HepG2 (cell line): Measurements from ENCODE around the gene NEDD4L. TPM values are rescaled to one million over a fixed set of nuclear protein-coding genes. Genes with fewer than 3 reads are reported as not detected.
A peak's percentile ranks its signal among the peaks of the same experiment; 100 is the strongest.

ENCODE experiments used
- ELF1 ChIP-seq: sonication (generic); formaldehyde crosslinking; IDR thresholded peaks from 2 replicates; pipeline ENCODE4 v1.4.0; 2020; ENCODE audit warnings: missing genetic modification reagents
- HMGXB4 ChIP-seq, 2 experiments: sonication (generic) in 1 of 2; formaldehyde crosslinking in 1 of 2; IDR thresholded peaks; 2 replicates each; pipeline versions ENCODE4 v1.4.0 to v1.6.1; 2018 to 2020; ENCODE audit warnings: missing genetic modification reagents in 2 of 2, borderline replicate concordance in 1 of 2, low read depth in 1 of 2, mild to moderate bottlenecking in 1 of 2, missing biosample characterization in 1 of 2
- NFKB2 ChIP-seq: sonication (generic); formaldehyde crosslinking; IDR thresholded peaks from 2 replicates; pipeline ENCODE4 v1.4.0; 2020; ENCODE audit warnings: missing genetic modification reagents, borderline replicate concordance
- PATZ1 ChIP-seq: sonication (generic); formaldehyde crosslinking; IDR thresholded peaks from 2 replicates; pipeline ENCODE4 v1.4.0; 2020; ENCODE audit warnings: missing genetic modification reagents
- RAD51 ChIP-seq: fragments of 450-650 bp; IDR thresholded peaks from 2 replicates; pipeline ENCODE4 v1.6.1; 2016; ENCODE audit warnings: borderline replicate concordance
- RBM39 ChIP-seq: fragments of 200-400 bp; formaldehyde crosslinking; IDR thresholded peaks from one replicate; pipeline ENCODE4 v1.6.1; 2018; ENCODE audit warnings: antibody characterized with exemption, mild to moderate bottlenecking, low read depth, low read length; ENCODE audit not compliant: poor library complexity, severe bottlenecking
- SMARCC2 ChIP-seq: fragments of 450-650 bp; IDR thresholded peaks from 2 replicates; pipeline ENCODE4 v1.6.1; 2017; ENCODE audit warnings: antibody characterized with exemption, mild to moderate bottlenecking
- SOX5 ChIP-seq: IDR thresholded peaks from 2 replicates; pipeline ENCODE4 v1.6.1; 2016; ENCODE audit warnings: borderline replicate concordance
- THAP11 ChIP-seq: IDR thresholded peaks from 2 replicates; pipeline ENCODE4 v1.6.1; 2016; ENCODE audit warnings: missing biosample characterization, missing genetic modification reagents
- ZNF230 ChIP-seq: sonication (generic); formaldehyde crosslinking; IDR thresholded peaks from 2 replicates; pipeline ENCODE4 v1.4.0; 2020; ENCODE audit warnings: mild to moderate bottlenecking, missing genetic modification reagents
- ZNF451 ChIP-seq: sonication (generic); formaldehyde crosslinking; IDR thresholded peaks from 2 replicates; pipeline ENCODE4 v1.5.0; 2020; ENCODE audit warnings: mild to moderate bottlenecking, missing genetic modification reagents
- ZNF574 ChIP-seq: sonication (generic); formaldehyde crosslinking; IDR thresholded peaks from 2 replicates; pipeline ENCODE4 v1.4.0; 2020; ENCODE audit warnings: missing genetic modification reagents
- polyA plus RNA-seq, 8 experiments: library from polyadenylated mRNA; depleted of rRNA in 3 of 8; stranded (reverse) in 7 of 8; unstranded in 1 of 8; fragments of >200 nt; fragmentation: Illumina TruSeq in 4 of 8; extraction: Trizol in 4 of 8; gene quantifications; 2 replicates each; pipeline versions ENCODE4 v1.2.1 to v1.2.3, GENCODE V29; 2011 to 2016; ENCODE audit warnings: low read depth in 4 of 8, missing spikeins in 1 of 8, mixed read lengths in 1 of 8; ENCODE audit not compliant: insufficient read depth in 1 of 8
- total RNA-seq, 5 experiments: library from RNA; depleted of rRNA; stranded (reverse); fragments of >200 nt; fragmentation: Illumina TruSeq; extraction: Trizol; gene quantifications; 2 replicates each; pipeline ENCODE4 v1.2.3, GENCODE V29; 2016; ENCODE audit warnings: low read depth in 1 of 5
- TF ChIP-seq, protein P1 (sequence below): IDR thresholded peaks from 2 replicates; pipeline ENCODE4 v1.6.1; 2012; ENCODE audit warnings: inconsistent platforms
- TF ChIP-seq, protein P2 (sequence below): sonication (generic); formaldehyde crosslinking; IDR thresholded peaks from 2 replicates; pipeline ENCODE4 v1.9.0; 2022; ENCODE audit warnings: missing genetic modification reagents, mild to moderate bottlenecking, borderline replicate concordance
- TF ChIP-seq, protein P3 (sequence below): sonication (generic); formaldehyde crosslinking; IDR thresholded peaks from 2 replicates; pipeline ENCODE4 v1.5.0; 2020; ENCODE audit warnings: mild to moderate bottlenecking, missing genetic modification reagents

NEDD4L gene
- total and polyA plus RNA-seq, 2 of the 13 experiments (the other 11 are each of a cell fraction or from before 2014, with no cell fraction given): 168 to 390 TPM

DNA sequence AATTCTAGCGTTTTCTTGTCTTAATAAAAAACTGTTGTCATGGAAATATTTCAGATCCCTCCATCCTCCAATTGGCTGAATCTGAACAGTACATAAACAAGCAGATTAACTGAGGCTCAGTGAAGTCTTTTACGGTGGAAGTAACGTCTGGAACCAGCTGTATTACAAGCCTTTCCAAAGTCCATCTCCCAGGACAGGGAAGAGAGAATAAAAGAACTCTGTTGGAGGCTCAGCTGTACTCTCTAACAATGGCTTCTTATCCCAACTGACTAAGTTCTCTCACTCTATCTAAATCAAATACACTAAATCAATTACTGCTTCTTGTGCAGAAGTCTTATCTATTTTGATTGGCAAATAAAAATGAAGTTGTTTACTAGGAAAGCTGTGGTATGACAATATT lies 19.9 kb upstream of the NEDD4L start (continued):
- no peak for TF ChIP-seq HMGXB4 (CRISPR knock-in tag; IDR thresholded peaks at IDR 0.05; ENCODE audit: borderline replicate concordance in 1 of 2, low read depth in 1 of 2)
- TF ChIP-seq, protein P1, sequence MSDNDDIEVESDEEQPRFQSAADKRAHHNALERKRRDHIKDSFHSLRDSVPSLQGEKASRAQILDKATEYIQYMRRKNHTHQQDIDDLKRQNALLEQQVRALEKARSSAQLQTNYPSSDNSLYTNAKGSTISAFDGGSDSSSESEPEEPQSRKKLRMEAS: no peak
- TF ChIP-seq SOX5 (CRISPR knock-in tag): peak; percentile 89
- no peak for TF ChIP-seq NFKB2 (CRISPR knock-in tag)
- TF ChIP-seq RBM39: no peak
- TF ChIP-seq PATZ1: no peak
- no peak for TF ChIP-seq ZNF451 (CRISPR knock-in tag)
- TF ChIP-seq, protein P2, sequence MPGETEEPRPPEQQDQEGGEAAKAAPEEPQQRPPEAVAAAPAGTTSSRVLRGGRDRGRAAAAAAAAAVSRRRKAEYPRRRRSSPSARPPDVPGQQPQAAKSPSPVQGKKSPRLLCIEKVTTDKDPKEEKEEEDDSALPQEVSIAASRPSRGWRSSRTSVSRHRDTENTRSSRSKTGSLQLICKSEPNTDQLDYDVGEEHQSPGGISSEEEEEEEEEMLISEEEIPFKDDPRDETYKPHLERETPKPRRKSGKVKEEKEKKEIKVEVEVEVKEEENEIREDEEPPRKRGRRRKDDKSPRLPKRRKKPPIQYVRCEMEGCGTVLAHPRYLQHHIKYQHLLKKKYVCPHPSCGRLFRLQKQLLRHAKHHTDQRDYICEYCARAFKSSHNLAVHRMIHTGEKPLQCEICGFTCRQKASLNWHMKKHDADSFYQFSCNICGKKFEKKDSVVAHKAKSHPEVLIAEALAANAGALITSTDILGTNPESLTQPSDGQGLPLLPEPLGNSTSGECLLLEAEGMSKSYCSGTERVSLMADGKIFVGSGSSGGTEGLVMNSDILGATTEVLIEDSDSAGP (CRISPR knock-in tag): no peak
- TF ChIP-seq ZNF230 (CRISPR knock-in tag): no peak
- TF ChIP-seq THAP11: no peak
- TF ChIP-seq, protein P3, sequence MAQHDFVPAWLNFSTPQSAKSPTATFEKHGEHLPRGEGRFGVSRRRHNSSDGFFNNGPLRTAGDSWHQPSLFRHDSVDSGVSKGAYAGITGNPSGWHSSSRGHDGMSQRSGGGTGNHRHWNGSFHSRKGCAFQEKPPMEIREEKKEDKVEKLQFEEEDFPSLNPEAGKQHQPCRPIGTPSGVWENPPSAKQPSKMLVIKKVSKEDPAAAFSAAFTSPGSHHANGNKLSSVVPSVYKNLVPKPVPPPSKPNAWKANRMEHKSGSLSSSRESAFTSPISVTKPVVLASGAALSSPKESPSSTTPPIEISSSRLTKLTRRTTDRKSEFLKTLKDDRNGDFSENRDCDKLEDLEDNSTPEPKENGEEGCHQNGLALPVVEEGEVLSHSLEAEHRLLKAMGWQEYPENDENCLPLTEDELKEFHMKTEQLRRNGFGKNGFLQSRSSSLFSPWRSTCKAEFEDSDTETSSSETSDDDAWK: no peak
- no peak for TF ChIP-seq ZNF574
- TF ChIP-seq SMARCC2: no peak
- TF ChIP-seq RAD51: no peak
- no peak for TF ChIP-seq ELF1 (CRISPR knock-in tag)
